ENCODE results near the gene TIAL1.
"Not testable (repeated sequence)": the region's sequence is repeated elsewhere in the genome, so short reads cannot be mapped to it uniquely, and the experiment has no call there.

Gene TIAL1

GRCh38 chr10:119532251-119532650 lies 64.5 kb downstream of the TIAL1 start:
- DNase-seq: not testable (repeated sequence)

- DNase-seq: no peak
Observed at GRCh38 chr10:119531067-119531466, 65.7 kb downstream of the TIAL1 start.

- DNase-seq: not testable (repeated sequence)
Observed at GRCh38 chr10:119528663-119529237, 68.0 kb downstream of the TIAL1 start.

GRCh38 chr10:119526621-119527592 lies 69.9 kb downstream of the TIAL1 start:
- no peak for DNase-seq

GRCh38 chr10:119526149-119526548 lies 70.6 kb downstream of the TIAL1 start:
- DNase-seq: no peak

- DNase-seq: no peak
Observed at GRCh38 chr10:119525116-119525515, 71.6 kb downstream of the TIAL1 start.

- DNase-seq: no peak
Observed at GRCh38 chr10:119524720-119525070, 72.1 kb downstream of the TIAL1 start.

GRCh38 chr10:119523895-119524719 lies 72.7 kb downstream of the TIAL1 start:
- no peak for DNase-seq

Data from nucleus accumbens (tissue), 56 donors.